ENCODE results near the gene MAFF.

- TF ChIP-seq CTCF (IDR thresholded peaks at IDR 0.05; ENCODE audit: borderline replicate concordance, extremely low read depth, low read length, poor library complexity, severe bottlenecking) (no peak), EZH2 (IDR thresholded peaks at IDR 0.05; ENCODE audit: borderline replicate concordance, low read depth, low read length, severe bottlenecking) (no peak)
These were observed 1.8 kb upstream of the MAFF start for GRCh38 chr22:38199826-38200559.
